ENCODE results near the gene PTPN12.
A peak's percentile ranks its signal among the peaks of the same experiment; 100 is the strongest.
"Not testable (repeated sequence)": the region's sequence is repeated elsewhere in the genome, so short reads cannot be mapped to it uniquely, and the experiment has no call there.

PTPN12 gene

DNA sequence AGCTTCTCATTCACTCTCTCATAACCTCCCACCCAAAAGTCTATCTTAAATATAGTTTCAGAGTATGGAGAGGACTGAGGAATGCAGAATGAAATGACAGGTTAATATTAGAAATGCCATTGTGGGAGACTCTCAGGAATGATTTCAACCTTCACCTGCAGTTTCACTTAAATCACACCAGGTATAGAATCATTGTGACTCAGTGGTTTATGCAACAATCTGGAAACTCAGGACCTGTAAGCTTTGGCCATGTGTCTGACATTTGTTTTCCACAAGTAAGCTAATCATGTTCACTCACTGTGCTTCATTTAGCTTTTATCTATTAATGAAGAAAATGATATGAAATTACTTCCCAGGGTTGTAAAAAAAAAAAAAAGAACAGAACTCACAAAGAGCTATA lies 8.7 kb upstream of the PTPN12 start:
- Histone ChIP-seq H3K36me3 (ENCODE audit: insufficient read depth, low read length) (no peaks in the 10 kb centered on the region), H3K27me3 (ENCODE audit: insufficient read depth, low read length) (no peaks in the 10 kb centered on the region), H2AFZ (ENCODE audit: low read depth, low read length) (no peak overlapping the region), H3K9me3 (ENCODE audit: low read length) (no peaks in the 10 kb centered on the region), H3K4me1 (ENCODE audit: insufficient read depth, low read length) (peaks cover 7% of the 10 kb centered on the region), H3K4me3 (ENCODE audit: low read length) (no peak overlapping the region)

DNA sequence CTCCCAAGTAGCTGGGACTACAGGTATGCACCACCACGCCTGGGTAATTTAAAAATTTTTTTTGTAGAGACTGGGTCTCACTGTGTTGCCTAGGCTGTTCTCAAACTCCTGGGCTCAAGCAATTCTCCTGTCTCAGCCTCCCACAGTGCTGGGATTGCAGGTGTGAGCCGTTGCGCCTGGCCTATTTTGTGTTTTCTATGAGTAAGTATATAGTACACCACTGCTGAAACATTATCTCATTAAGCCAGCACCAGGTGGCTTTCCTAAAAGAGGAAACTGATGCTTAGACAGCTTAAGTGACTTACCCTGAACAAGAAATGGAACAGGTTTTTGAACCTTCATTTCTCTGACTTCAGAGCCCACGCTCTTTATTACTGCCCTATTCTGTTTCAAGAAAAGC lies 7.8 kb upstream of the PTPN12 start:
- no peaks in the 10 kb centered on the region for H3K9me3 ChIP-seq (ENCODE audit: low read length)
- H2AFZ ChIP-seq (ENCODE audit: low read depth, low read length): no peak overlapping the region
- no peaks in the 10 kb centered on the region for H3K27me3 ChIP-seq (ENCODE audit: insufficient read depth, low read length)
- H3K4me3 ChIP-seq (ENCODE audit: low read length): no peak overlapping the region
- peaks cover 7% of the 10 kb centered on the region for H3K4me1 ChIP-seq (ENCODE audit: insufficient read depth, low read length)
- H3K36me3 ChIP-seq (ENCODE audit: insufficient read depth, low read length): no peaks in the 10 kb centered on the region

DNA sequence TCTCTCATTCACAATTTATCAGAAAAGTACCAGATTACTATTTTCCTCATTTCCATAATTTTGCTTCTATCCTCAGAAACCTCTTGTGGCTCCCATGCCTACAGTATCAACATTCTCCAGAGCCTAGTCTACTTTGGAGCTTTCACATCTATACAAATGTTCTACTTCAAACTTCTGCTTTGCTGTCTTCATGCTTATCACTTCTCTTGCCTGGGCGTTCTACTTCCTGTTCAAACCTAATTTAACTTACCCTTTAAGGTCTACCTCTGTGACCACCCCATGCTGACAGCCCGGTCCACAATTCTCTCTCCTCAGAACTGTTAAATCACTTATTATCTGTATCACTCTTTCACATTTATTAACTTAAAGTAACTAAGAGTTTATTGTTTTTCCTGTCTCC lies 6.1 kb upstream of the PTPN12 start:
- Histone ChIP-seq H3K4me3 (ENCODE audit: low read length) (no peak overlapping the region), H3K27me3 (ENCODE audit: insufficient read depth, low read length) (no peaks in the 10 kb centered on the region), H3K36me3 (ENCODE audit: insufficient read depth, low read length) (no peaks in the 10 kb centered on the region), H3K9me3 (ENCODE audit: low read length) (peaks cover 3% of the 10 kb centered on the region), H2AFZ (ENCODE audit: low read depth, low read length) (no peak overlapping the region), H3K4me1 (ENCODE audit: insufficient read depth, low read length) (peaks cover 7% of the 10 kb centered on the region)

DNA sequence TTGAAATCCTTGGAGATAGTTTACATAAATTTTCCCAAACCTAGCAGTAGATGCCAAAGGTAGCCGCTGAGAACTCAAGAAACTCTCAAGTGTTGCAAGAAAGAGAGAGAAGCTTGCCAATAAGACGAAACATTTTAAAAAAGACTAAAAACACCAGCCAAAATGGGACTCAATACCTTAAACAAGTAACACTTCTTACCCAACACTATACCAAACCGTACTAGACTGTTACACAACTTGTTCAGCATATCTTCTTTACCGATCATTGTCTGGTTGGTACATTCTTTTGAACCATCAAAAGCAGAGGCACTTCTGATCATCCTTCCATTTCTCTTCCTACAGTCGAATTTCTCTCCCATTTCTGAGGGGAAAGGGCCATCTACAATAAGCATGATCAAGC lies 4.8 kb upstream of the PTPN12 start:
- H3K4me3 ChIP-seq (ENCODE audit: low read length): no peak overlapping the region
- peaks cover 7% of the 10 kb centered on the region for H3K4me1 ChIP-seq (ENCODE audit: insufficient read depth, low read length)
- no peaks in the 10 kb centered on the region for H3K27me3 ChIP-seq (ENCODE audit: insufficient read depth, low read length)
- H3K9me3 ChIP-seq (ENCODE audit: low read length): peaks cover 3% of the 10 kb centered on the region
- H2AFZ ChIP-seq (ENCODE audit: low read depth, low read length): no peak overlapping the region
- no peaks in the 10 kb centered on the region for H3K36me3 ChIP-seq (ENCODE audit: insufficient read depth, low read length)

DNA sequence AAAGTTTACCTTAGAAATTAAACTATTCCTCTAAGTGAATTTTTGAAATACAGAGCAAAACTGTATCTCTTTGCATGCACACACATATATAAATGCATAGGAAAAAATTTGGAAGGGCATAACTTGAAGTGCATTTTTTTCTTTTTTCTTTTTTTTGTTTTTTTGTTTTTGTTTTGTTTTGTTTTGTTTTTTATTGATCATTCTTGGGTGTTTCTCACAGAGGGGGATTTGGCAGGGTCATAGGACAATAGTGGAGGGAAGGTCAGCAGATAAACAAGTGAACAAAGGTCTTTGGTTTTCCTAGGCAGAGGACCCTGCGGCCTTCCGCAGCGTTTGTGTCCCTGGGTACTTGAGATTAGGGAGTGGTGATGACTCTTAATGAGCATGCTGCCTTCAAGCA lies 4.4 kb upstream of the PTPN12 start:
- not testable (repeated sequence) for H3K9me3 ChIP-seq (ENCODE audit: low read length); H3K4me3 ChIP-seq (ENCODE audit: low read length); H3K36me3 ChIP-seq (ENCODE audit: insufficient read depth, low read length); H2AFZ ChIP-seq (ENCODE audit: low read depth, low read length); H3K4me1 ChIP-seq (ENCODE audit: insufficient read depth, low read length); H3K27me3 ChIP-seq (ENCODE audit: insufficient read depth, low read length)

DNA sequence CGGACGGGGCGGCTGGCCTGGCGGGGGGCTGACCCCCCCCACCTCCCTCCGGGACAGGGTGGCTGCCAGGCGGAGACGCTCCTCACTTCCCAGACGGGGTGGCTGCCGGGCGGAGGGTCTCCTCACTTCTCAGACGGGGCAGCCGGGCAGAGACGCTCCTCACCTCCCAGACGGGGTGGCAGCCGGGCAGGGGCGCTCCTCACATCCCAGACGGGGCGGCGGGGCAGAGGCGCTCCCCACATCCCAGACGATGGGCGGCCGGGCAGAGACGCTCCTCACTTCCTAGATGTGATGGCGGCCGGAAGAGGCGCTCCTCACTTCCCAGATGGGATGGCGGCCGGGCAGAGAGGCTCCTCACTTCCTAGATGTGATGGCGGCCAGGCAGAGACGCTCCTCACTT lies 3.0 kb upstream of the PTPN12 start:
- H3K4me1 ChIP-seq (ENCODE audit: insufficient read depth, low read length); H3K4me3 ChIP-seq (ENCODE audit: low read length); H3K9me3 ChIP-seq (ENCODE audit: low read length): not testable (repeated sequence)

DNA sequence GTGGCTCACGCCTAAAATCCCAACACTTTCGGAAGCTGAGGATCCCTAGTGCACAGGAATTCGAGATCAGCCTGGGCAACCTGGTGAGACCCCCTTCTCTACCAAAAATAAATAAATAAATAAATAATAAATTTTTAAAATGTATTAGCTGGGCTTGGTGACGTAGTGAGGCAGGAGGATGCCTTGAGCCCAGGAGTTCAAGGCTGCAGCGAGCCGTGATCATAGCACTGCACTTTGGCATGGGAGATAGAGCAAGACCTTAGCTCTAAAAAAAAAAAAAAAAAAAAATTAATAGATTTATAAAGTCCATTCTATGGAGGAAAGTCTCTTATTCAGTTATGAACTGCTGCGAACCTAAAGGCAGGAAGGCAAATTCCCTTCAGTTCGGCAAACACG lies 1.1 kb upstream of the PTPN12 start:
- Histone ChIP-seq H3K9me3 (ENCODE audit: low read length) (peaks cover 3% of the 10 kb centered on the region), H3K4me1 (ENCODE audit: insufficient read depth, low read length) (peaks cover 14% of the 10 kb centered on the region), H2AFZ (ENCODE audit: low read depth, low read length) (no peak overlapping the region), H3K4me3 (ENCODE audit: low read length) (peak overlapping the region; percentile 93), H3K36me3 (ENCODE audit: insufficient read depth, low read length) (no peaks in the 10 kb centered on the region), H3K27me3 (ENCODE audit: insufficient read depth, low read length) (no peaks in the 10 kb centered on the region)

More for the DNA sequence above, 3.0 kb upstream of the PTPN12 start:
- not testable (repeated sequence) for H3K27me3 ChIP-seq (ENCODE audit: insufficient read depth, low read length); H3K36me3 ChIP-seq (ENCODE audit: insufficient read depth, low read length); H2AFZ ChIP-seq (ENCODE audit: low read depth, low read length)

DNA sequence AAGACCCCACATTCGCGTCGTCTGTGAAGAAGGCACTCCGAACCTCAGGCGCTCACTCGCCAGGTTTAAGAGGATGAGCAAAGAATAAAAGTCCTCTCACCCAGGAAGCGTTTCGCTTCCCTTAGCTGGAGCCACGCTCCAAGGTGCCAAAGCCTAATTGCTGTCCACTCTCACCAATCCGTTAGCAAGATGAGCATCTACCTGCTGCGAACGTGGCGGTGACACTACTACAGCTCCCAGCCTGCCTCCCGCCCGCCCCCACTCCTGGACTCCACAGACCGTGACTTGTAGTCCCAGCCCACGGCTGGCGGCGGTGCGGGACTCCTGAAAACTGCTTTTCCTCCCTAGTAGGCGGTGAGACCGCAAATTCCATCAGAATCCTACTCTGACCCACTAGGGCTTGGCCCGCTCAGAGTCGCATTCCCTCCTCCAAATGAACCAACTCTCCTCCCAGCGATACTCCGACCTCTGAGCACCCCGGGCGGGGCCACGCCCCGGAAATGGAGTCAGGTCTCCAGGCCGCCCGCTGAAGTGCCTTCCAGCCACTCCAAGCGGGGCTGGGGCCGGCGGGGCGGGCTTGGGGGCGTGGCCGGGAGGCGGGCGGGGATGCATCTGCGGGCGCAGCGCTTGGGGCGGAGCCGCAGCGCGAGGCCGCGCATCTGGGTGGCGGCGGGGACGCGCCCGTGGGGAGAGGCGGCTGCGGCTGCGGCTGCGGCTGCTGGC lies 521 bp upstream of the PTPN12 start:
- no peaks in the 10 kb centered on the region for H3K36me3 ChIP-seq (ENCODE audit: insufficient read depth, low read length)
- peaks cover 3% of the 10 kb centered on the region for H3K9me3 ChIP-seq (ENCODE audit: low read length)
- H3K27me3 ChIP-seq (ENCODE audit: insufficient read depth, low read length): no peaks in the 10 kb centered on the region
- H2AFZ ChIP-seq (ENCODE audit: low read depth, low read length): peak overlapping the region; percentile 55
- H3K4me1 ChIP-seq (ENCODE audit: insufficient read depth, low read length): peaks cover 14% of the 10 kb centered on the region
- H3K4me3 ChIP-seq (ENCODE audit: low read length): peak overlapping the region; percentile 93

DNA sequence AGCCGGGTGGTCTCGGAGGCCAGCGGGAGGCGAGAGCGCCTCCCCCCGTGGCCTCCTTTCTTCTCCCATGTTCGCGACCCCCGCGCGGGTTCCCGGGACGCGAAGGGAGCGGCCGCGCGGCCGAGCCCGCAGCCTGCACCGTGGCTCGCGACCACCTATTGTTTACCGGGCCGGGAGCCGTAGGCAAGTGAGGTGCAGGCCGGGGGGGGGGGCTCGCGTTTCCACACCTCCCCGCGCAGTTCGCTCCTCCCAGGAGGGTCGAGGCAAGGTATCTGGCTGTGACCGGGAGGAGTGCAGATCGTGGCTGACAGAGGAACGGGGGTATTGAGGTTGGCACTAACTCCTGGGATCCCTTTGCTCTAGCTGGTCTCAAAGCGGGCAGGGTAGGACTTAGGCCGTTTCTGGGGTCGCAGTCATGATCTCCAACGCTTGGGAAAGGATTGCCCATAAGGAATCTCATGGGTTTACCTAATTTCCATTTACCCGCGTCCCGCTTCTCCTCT lies 734 bp downstream of the PTPN12 start:
- Histone ChIP-seq H2AFZ (ENCODE audit: low read depth, low read length) (peak overlapping the region; percentile 31), H3K4me1 (ENCODE audit: insufficient read depth, low read length) (peaks cover 8% of the 10 kb centered on the region), H3K9me3 (ENCODE audit: low read length) (peaks cover 3% of the 10 kb centered on the region), H3K36me3 (ENCODE audit: insufficient read depth, low read length) (no peaks in the 10 kb centered on the region), H3K27me3 (ENCODE audit: insufficient read depth, low read length) (no peaks in the 10 kb centered on the region), H3K4me3 (ENCODE audit: low read length) (peak overlapping the region; percentile 79)

DNA sequence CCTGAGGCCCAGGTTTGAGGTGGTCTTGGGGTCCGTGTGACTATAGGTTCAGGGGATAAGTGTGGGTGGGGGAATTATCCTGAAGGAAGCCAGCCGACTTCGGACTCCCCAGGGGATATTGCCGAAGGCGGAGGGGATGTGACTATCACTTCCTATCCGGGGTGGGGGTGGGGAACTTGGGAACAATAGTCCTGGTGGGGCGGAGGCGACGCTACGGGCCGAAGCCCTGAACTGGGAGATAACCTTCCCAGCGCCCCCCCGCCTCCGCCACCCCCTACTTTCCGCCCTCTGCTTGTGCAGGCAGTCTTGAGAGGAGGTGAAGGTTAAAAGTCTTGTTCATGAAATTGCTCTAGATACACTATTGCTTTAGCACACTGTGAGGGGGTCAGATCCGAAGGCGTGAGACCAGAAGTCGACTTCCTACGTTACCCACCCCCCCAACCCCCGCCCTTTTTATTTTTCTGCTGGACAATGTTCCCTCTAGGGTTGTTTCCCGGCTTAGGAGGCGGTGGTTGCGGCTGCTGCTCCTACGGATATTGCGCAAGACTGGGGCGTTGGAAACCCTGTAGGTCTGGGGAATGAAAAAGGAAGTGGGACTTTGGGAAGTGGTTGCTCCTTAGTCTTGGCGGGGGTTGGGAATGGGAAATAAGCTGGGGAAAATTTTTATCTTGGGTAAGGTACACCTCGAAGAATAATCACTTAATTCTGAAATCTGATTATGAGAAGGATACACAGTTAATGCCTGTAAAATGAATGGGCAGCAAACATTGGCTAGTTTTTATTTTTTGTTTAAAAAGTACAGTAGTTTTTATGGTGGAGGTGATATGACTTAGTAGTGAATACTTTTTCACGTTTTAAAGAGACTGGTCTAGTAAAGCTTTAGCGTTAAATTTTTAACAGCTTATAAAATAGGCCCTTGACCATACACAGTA lies 1.5 kb downstream of the PTPN12 start:
- Histone ChIP-seq H3K9me3 (ENCODE audit: low read length) (peaks cover 3% of the 10 kb centered on the region), H3K4me3 (ENCODE audit: low read length) (peak overlapping the region; percentile 79), H2AFZ (ENCODE audit: low read depth, low read length) (no peak overlapping the region), H3K4me1 (ENCODE audit: insufficient read depth, low read length) (peaks cover 8% of the 10 kb centered on the region), H3K36me3 (ENCODE audit: insufficient read depth, low read length) (peaks cover 2% of the 10 kb centered on the region), H3K27me3 (ENCODE audit: insufficient read depth, low read length) (no peaks in the 10 kb centered on the region)

DNA sequence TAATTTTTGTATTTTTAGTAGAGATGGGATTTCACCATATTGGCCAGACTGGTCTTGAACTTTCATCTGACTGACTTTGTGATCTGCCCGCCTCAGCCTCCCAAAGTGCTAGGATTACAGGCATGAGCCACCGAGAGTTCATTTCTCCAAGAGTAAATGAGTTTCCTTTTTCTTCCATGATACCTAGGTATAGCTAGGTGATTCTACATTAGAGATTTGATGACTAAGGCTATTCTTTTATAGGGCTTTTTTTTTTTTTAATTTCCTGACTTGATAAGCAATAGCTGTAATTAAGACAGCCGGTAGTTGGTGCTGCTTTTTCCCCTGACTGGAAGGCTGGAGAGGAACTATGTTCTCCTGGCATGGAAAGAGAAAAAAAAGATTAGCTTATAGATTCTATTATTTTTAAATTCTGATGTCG lies 3.3 kb downstream of the PTPN12 start:
- H3K4me3 ChIP-seq (ENCODE audit: low read length): no peak overlapping the region
- H2AFZ ChIP-seq (ENCODE audit: low read depth, low read length): no peak overlapping the region
- H3K9me3 ChIP-seq (ENCODE audit: low read length): no peaks in the 10 kb centered on the region
- H3K4me1 ChIP-seq (ENCODE audit: insufficient read depth, low read length): peaks cover 8% of the 10 kb centered on the region
- peaks cover 4% of the 10 kb centered on the region for H3K36me3 ChIP-seq (ENCODE audit: insufficient read depth, low read length)
- H3K27me3 ChIP-seq (ENCODE audit: insufficient read depth, low read length): no peaks in the 10 kb centered on the region

DNA sequence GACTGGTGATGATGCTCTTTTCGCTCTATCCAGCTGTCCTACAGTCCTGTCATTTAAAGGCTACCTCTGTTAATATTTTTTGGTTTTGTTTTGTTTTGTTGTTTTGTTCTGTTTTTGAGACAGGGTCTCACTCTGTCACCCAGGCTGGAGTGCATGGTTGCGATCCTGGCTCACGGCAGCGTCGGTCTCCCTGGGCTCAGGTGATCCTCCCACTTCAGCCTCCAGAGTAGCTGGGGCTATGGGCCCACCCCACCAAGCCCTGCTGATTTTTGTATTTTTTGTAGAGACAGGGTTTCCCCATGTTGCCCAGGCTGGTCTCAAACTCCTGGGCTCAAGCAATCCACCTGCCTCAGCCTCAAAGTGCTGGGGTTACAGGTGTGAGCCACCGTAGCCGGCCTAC lies 3.9 kb downstream of the PTPN12 start:
- H3K4me3 ChIP-seq (ENCODE audit: low read length); H3K9me3 ChIP-seq (ENCODE audit: low read length); H3K36me3 ChIP-seq (ENCODE audit: insufficient read depth, low read length); H2AFZ ChIP-seq (ENCODE audit: low read depth, low read length); H3K4me1 ChIP-seq (ENCODE audit: insufficient read depth, low read length); H3K27me3 ChIP-seq (ENCODE audit: insufficient read depth, low read length): not testable (repeated sequence)

DNA sequence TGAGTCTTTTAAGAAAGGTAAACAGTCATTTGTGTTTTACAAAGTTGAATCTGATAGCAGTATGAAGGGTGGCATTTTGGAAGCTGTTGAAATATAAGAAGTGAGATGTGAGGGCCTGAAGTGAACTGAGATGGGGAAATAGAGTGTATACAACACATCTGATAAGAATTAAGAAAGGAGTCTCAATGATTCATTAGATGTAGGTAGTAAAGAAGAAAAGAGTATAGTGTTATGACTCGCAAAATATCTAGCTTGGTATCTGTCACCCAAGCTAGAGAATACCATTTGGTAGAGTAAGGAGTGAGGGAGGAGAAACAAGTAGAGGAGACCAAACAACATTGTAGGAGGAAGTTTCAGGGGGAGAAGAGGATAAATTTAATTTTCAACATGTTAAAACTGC lies 5.3 kb downstream of the PTPN12 start:
- Histone ChIP-seq H3K4me3 (ENCODE audit: low read length) (no peak overlapping the region), H3K4me1 (ENCODE audit: insufficient read depth, low read length) (peaks cover 8% of the 10 kb centered on the region), H3K27me3 (ENCODE audit: insufficient read depth, low read length) (no peaks in the 10 kb centered on the region), H3K36me3 (ENCODE audit: insufficient read depth, low read length) (peaks cover 6% of the 10 kb centered on the region), H2AFZ (ENCODE audit: low read depth, low read length) (no peak overlapping the region), H3K9me3 (ENCODE audit: low read length) (no peaks in the 10 kb centered on the region)

Data from neuron (in vitro differentiated cells).